Esophagus (tissue), 2 donors: ENCODE measurements around the gene GP1BA. TPM values are rescaled to one million over a fixed set of nuclear protein-coding genes. Genes with fewer than 3 reads are reported as not detected.

Experiments
- H3K27ac ChIP-seq, 2 donors: one replicate each; pipeline ENCODE4 v1.5.1; 2013; ENCODE audit warnings: low read depth in 2 of 2, mild to moderate bottlenecking in 2 of 2, inconsistent platforms in 1 of 2, low read length in 1 of 2, moderate library complexity in 1 of 2
- H3K27me3 ChIP-seq, 2 donors: one replicate each; pipeline ENCODE4 v1.6.1; 2013; ENCODE audit warnings: low read length in 2 of 2, control low read depth in 1 of 2, mild to moderate bottlenecking in 1 of 2; ENCODE audit not compliant: insufficient read depth in 2 of 2, control insufficient read depth in 1 of 2
- H3K36me3 ChIP-seq, 2 donors: one replicate each; pipeline ENCODE4 v1.6.1; 2013; ENCODE audit warnings: low read length in 1 of 2; ENCODE audit not compliant: control insufficient read depth in 2 of 2, insufficient read depth in 2 of 2
- H3K4me1 ChIP-seq, 2 donors: one replicate each; pipeline ENCODE4 v1.6.1; 2013; ENCODE audit warnings: low read length in 1 of 2; ENCODE audit not compliant: control insufficient read depth in 2 of 2, insufficient read depth in 2 of 2
- H3K4me3 ChIP-seq, 2 donors: one replicate each; pipeline ENCODE4 v1.5.1; 2013; ENCODE audit warnings: low read length in 2 of 2, mild to moderate bottlenecking in 2 of 2, low read depth in 1 of 2, moderate library complexity in 1 of 2
- H3K9me3 ChIP-seq, 2 donors: one replicate each; pipeline ENCODE4 v1.6.1; 2013; ENCODE audit warnings: mild to moderate bottlenecking in 2 of 2, low read depth in 1 of 2, low read length in 1 of 2, moderate library complexity in 1 of 2; ENCODE audit not compliant: control insufficient read depth in 2 of 2, insufficient read depth in 1 of 2
- WGBS, 2 donors: extraction: QIAGEN DNeasy Blood & Tissue Kit; methylation state at CpG; one replicate each; pipeline ENCODE4 v1.1.7; 2013; 5-methylcytosine and 5-hydroxymethylcytosine counted together
- polyA plus RNA-seq, 2 donors: library from polyadenylated mRNA; stranded (reverse); fragments of 200-250 nt; gene quantifications; one replicate each; pipeline ENCODE4 v1.2.3, GENCODE V29; 2013
- donor health status: healthy with polysubstance abuse.
- donor health status: Bipolar disorder and iron deficiency.

GP1BA gene
- polyA plus RNA-seq: under 1 TPM; 0.02 to 0.12 TPM

DNA sequence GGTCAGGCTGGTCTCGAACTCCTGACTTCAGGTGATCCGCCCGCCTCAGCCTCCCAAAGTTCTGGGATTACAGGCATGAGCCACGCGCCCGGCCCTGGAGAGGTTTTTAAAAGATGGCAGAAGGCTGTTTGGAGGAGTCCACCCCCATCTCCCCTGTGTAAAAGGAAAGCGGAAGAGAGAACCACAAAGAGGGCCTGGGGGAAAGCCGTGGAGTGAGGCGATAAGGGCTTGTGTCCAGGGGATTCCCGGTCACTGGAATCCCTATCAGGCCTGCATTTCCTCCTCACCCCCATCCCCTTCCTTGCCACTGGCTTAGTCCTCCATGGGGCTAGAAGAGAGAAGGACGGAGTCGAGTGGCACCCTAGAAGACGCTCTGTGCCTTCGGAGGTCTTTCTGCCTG lies at the start of gene GP1BA:
GP1BA (plus strand) TSS at position 315 of the 400 bp plus-strand sequence. CDS start 328 bp downstream, outside the sequence.
- H3K4me3 ChIP-seq: no peak within 1 kb of the TSS
- H3K4me1 ChIP-seq: no peaks in the 10 kb centered on the region
- no peaks in the 10 kb centered on the region for H3K9me3 ChIP-seq
- peaks cover 0 to 10% of the 10 kb centered on the region in 2 donors for H3K36me3 ChIP-seq
- WGBS, 2 donors: 82% methylated on average over 14 of the region's 14 CpGs
- no peaks in the 10 kb centered on the region for H3K27me3 ChIP-seq
- H3K27ac ChIP-seq: no peak within 1 kb of the TSS

- H3K9me3 ChIP-seq: no peaks in the 10 kb centered on the region
- WGBS, 2 donors: 96% methylated on average over 4 of the region's 4 CpGs
- no peaks in the 10 kb centered on the region for H3K27me3 ChIP-seq
- no peak overlapping the region for H3K4me3 ChIP-seq
- no peak overlapping the region for H3K27ac ChIP-seq
- H3K4me1 ChIP-seq: no peaks in the 10 kb centered on the region
- H3K36me3 ChIP-seq: peaks cover 15 to 61% of the 10 kb centered on the region in 2 donors
Measured at GRCh38 chr17:4884489-4884888, 47.6 kb upstream of the GP1BA start.

DNA sequence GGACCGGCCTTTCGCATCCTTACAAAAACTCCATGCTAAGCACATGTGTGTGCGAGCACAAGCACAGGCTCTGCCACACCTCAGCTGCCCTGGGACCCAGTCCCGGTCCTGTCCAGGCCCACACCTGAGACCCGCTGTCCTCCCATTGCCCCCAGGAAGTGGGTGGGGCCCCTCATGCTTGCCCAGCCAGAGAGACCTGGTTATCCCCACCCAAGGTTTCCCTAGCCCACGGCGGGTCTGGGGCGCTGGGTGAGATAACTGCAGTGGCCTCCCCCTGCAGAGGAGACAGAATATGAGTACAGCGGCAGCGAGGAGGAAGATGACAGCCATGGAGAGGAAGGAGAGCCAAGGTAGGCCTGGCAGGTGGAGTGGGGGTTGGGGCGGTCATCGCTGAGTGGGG lies 45.2 kb upstream of the GP1BA start:
- peaks cover 28 to 68% of the 10 kb centered on the region in 2 donors for H3K36me3 ChIP-seq

GRCh38 chr17:4887581-4887980 lies 44.5 kb upstream of the GP1BA start:
- no peak overlapping the region for H3K4me3 ChIP-seq
- peaks cover 28 to 68% of the 10 kb centered on the region in 2 donors for H3K36me3 ChIP-seq
- no peak overlapping the region for H3K27ac ChIP-seq
- H3K9me3 ChIP-seq: no peaks in the 10 kb centered on the region
- H3K4me1 ChIP-seq: no peaks in the 10 kb centered on the region
- WGBS, 2 donors: 88 to 89% methylated on average over 18 of the region's 18 CpGs
- no peaks in the 10 kb centered on the region for H3K27me3 ChIP-seq

More for the DNA sequence above, 45.2 kb upstream of the GP1BA start:
- H3K27me3 ChIP-seq: no peaks in the 10 kb centered on the region
- H3K4me3 ChIP-seq: no peak overlapping the region
- H3K9me3 ChIP-seq: no peaks in the 10 kb centered on the region
- no peaks in the 10 kb centered on the region for H3K4me1 ChIP-seq
- WGBS, 2 donors: 91 to 92% methylated on average over 12 of the region's 12 CpGs
- no peak overlapping the region for H3K27ac ChIP-seq

DNA sequence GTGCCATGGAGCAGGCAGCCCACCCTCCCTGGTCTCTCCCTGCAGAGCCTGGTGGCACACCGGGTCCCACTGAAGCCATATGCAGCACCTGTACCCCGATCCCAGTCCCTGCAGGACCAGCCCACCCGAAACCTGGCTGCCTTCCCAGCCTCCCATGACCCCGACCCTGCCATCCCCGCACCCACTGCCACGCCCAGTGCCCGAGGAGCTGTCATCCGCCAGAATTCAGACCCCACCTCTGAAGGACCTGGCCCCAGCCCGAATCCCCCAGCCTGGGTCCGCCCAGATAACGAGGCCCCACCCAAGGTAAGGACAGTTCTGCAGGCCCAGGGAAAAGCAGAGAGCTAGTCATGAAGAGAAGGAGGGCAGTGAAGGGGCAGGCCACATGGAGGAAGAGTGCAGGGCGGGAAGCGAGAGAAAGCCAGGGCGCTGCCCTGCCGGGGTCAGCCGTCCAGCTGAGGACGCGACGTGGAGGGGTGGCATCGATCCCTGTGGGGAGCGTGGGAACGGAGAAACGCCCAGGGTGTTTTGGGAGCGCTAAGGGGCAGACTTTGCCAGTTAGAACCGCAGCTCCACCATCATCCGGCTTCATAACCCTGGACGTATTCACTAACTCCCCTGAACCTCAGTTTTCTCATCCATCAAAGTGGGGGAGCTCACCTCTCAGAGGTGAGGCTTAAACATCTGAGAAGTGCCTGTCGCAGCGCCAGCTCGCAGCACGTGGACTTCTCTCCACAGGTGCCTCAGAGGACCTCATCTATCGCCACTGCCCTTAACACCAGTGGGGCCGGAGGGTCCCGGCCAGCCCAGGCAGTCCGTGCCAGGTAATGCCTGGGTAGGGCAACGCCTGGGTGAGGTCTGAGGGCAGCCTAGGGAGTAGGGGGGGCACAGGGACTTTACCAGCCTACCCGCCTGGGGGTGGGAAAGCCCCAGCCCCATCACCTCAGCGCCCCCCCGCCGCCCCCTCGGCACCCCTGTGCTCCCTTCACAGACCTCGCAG lies 40.4 kb upstream of the GP1BA start:
- Histone ChIP-seq H3K4me3 (no peak overlapping the region), H3K4me1 (no peaks in the 10 kb centered on the region), H3K27ac (no peak overlapping the region), H3K27me3 (no peaks in the 10 kb centered on the region), H3K9me3 (peaks cover 0 to 3% of the 10 kb centered on the region in 2 donors), H3K36me3 (peaks cover 38 to 78% of the 10 kb centered on the region in 2 donors)
- WGBS, 2 donors: 88 to 89% methylated on average over 41 to 42 of the region's 42 CpGs

- H3K27me3 ChIP-seq: no peaks in the 10 kb centered on the region
- 77 to 89% methylated on average over 23 of the region's 23 CpGs for WGBS, 2 donors
- H3K4me3 ChIP-seq: no peak overlapping the region
- peaks cover 34 to 75% of the 10 kb centered on the region in 2 donors for H3K36me3 ChIP-seq
- no peaks in the 10 kb centered on the region for H3K4me1 ChIP-seq
- no peak overlapping the region for H3K27ac ChIP-seq
- peaks cover 0 to 3% of the 10 kb centered on the region in 2 donors for H3K9me3 ChIP-seq
Measured at GRCh38 chr17:4892499-4893221, 39.4 kb upstream of the GP1BA start.

GRCh38 chr17:4893272-4893671 lies 38.8 kb upstream of the GP1BA start:
- Histone ChIP-seq H3K4me3 (no peak overlapping the region), H3K36me3 (peaks cover 34 to 75% of the 10 kb centered on the region in 2 donors), H3K27me3 (no peaks in the 10 kb centered on the region), H3K9me3 (peaks cover 0 to 3% of the 10 kb centered on the region in 2 donors), H3K27ac (no peak overlapping the region), H3K4me1 (no peaks in the 10 kb centered on the region)
- WGBS, 2 donors: 88 to 89% methylated on average over 17 to 18 of the region's 18 CpGs

- Histone ChIP-seq H3K27ac (no peak overlapping the region), H3K9me3 (peaks cover 0 to 3% of the 10 kb centered on the region in 2 donors), H3K4me1 (peaks cover 0 to 6% of the 10 kb centered on the region in 2 donors), H3K27me3 (no peaks in the 10 kb centered on the region), H3K36me3 (peaks cover 34 to 81% of the 10 kb centered on the region in 2 donors), H3K4me3 (no peak overlapping the region)
- WGBS, 2 donors: 86% methylated on average over 30 to 31 of the region's 31 CpGs
Measured at GRCh38 chr17:4893721-4894560, 38.1 kb upstream of the GP1BA start.

GRCh38 chr17:4895121-4895520 lies 37.0 kb upstream of the GP1BA start:
- Histone ChIP-seq H3K27me3 (no peaks in the 10 kb centered on the region), H3K4me1 (peaks cover 0 to 9% of the 10 kb centered on the region in 2 donors), H3K27ac (no peak overlapping the region), H3K4me3 (no peak overlapping the region), H3K9me3 (peaks cover 0 to 3% of the 10 kb centered on the region in 2 donors), H3K36me3 (peaks cover 31 to 76% of the 10 kb centered on the region in 2 donors)
- 93 to 95% methylated on average over 13 of the region's 13 CpGs for WGBS, 2 donors
